Activated CD4-positive, alpha-beta memory T cell treated with anti-CD3 and anti-CD28 coated beads, Interleukin-2, amount 10 ng/mL, durations not matched to agents 7 days and 5 days (primary cell): Measurements from ENCODE around the gene HSP90B1. TPM values are rescaled to one million over a fixed set of nuclear protein-coding genes. Genes with fewer than 3 reads are reported as not detected.
A peak's percentile ranks its signal among the peaks of the same experiment; 100 is the strongest.

Experiments used
- CTCF ChIA-PET: fragments of 350-600 bp; sonication (Branson Sonifier 250); formaldehyde crosslinking; loops from one replicate; lab custom pipeline; 2021; ENCODE audit warnings: antibody characterized with exemption, inconsistent platforms; lab: Charles Lee
- POLR2A ChIA-PET: fragments of 350-600 bp; sonication (Branson Sonifier 250); formaldehyde crosslinking; loops from one replicate; lab custom pipeline; 2021; ENCODE audit warnings: antibody characterized with exemption; lab: Charles Lee
- DNase-seq: peaks from one replicate; pipeline ENCODE4 v3.0.0-alpha.2; 2020
- H3K27ac Mint-ChIP-seq: one replicate; pipeline ENCODE4 v1.8.0; 2021; ENCODE audit warnings: mild to moderate bottlenecking, mixed read lengths
- H3K27me3 Mint-ChIP-seq: one replicate; pipeline ENCODE4 v1.8.0; 2021; ENCODE audit warnings: mixed read lengths
- H3K36me3 Mint-ChIP-seq: one replicate; pipeline ENCODE4 v1.8.0; 2021; ENCODE audit warnings: low read depth, mixed read lengths
- H3K4me1 Mint-ChIP-seq: one replicate; pipeline ENCODE4 v1.8.0; 2021; ENCODE audit warnings: mixed read lengths
- H3K4me3 Mint-ChIP-seq: one replicate; pipeline ENCODE4 v1.8.0; 2021; ENCODE audit warnings: mild to moderate bottlenecking, mixed read lengths
- H3K9me3 Mint-ChIP-seq: one replicate; pipeline ENCODE4 v1.8.0; 2021; ENCODE audit warnings: mixed read lengths
- total RNA-seq, 2 experiments: library from RNA; stranded (reverse); gene quantifications; one replicate each; pipeline ENCODE4 v1.2.3, GENCODE V29; 2021

Gene HSP90B1
- total RNA-seq, 2 experiments from 2014 or later = 375 to 378 TPM

DNA sequence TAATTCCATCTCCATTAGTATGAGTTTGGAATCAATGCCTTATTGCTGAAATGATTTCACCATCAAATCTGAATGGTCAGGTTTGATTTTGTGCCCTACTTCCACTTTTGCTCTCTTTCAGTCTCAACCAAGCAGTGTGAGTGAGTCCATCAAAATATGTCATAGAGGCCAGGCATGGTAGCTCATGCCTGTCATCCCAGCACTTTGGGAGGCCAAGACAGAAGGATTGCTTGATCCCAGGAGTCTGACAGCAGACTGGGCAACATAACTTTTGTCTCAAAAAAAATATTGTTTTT is 22.0 kb upstream of the HSP90B1 start:
- Mint-ChIP-seq H3K9me3 (peaks cover 2% of the 10 kb centered on the region), H3K4me1 (peaks cover 8% of the 10 kb centered on the region), H3K27ac (no peak overlapping the region), H3K4me3 (no peak overlapping the region), H3K36me3 (no peaks in the 10 kb centered on the region), H3K27me3 (peaks cover 1% of the 10 kb centered on the region)
- no peak for DNase-seq
- ChIA-PET CTCF (no interaction called here), POLR2A (interaction anchor here (1.0 kb wide), 1 partner anchor 21 kb away, joined by 4 read pairs; no protein-coding TSS in a partner anchor)

DNA sequence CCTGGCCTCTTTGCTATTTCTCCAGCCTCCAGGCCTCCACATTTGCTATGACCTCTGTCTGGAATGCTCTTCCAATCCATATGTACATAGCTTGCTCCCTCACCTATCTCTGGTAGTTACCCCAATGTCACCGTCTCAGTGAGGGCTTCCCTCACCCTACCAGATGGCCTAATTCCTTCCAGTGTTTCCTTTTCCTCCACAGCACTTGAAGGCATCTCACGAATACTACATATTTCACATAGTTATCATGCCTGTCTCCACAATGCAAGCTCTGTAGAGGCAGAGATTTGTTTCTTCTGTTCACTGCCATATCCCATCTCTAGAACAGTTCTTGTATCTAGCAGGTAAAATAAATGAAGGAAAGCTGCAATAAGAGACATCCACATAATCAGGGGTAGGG is 21.3 kb upstream of the HSP90B1 start:
- no peak overlapping the region for H3K4me3 Mint-ChIP-seq
- ChIA-PET POLR2A (interaction anchor here (1.0 to 1.6 kb wide), 2 partner anchors 20 to 21 kb away, joined by 4 read pairs; partner anchors contain the start of gene HSP90B1), CTCF (no interaction called here)
- no peak for DNase-seq
- peaks cover 2% of the 10 kb centered on the region for H3K9me3 Mint-ChIP-seq
- H3K27me3 Mint-ChIP-seq = peaks cover 1% of the 10 kb centered on the region
- H3K36me3 Mint-ChIP-seq = no peaks in the 10 kb centered on the region
- H3K4me1 Mint-ChIP-seq = peaks cover 8% of the 10 kb centered on the region
- H3K27ac Mint-ChIP-seq = no peak overlapping the region

DNA sequence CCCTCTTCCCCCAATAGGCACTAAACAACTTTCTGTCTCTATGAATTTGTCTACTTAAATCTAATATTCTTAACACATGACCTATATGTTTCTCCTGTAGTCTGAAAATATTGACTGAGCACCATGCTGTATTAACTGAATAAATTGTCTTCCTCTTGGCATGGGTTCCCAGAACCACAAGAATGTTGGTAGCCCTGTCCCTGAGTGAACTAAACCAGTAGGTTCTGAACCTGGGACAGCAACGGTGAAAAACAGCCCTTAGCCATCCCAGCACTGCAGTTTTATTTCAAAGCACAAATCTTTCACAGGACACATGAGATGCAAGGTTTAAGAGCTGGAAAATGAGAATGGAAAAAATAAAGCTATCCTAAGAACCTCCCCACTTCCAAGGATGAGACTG is 20.4 kb upstream of the HSP90B1 start:
- no peak for DNase-seq
- Mint-ChIP-seq H3K4me3 (no peak overlapping the region), H3K4me1 (peaks cover 8% of the 10 kb centered on the region), H3K27ac (no peak overlapping the region), H3K27me3 (peaks cover 1% of the 10 kb centered on the region), H3K36me3 (no peaks in the 10 kb centered on the region), H3K9me3 (peaks cover 2% of the 10 kb centered on the region)
- POLR2A ChIA-PET = interaction anchor here (0.9 to 1.6 kb wide), 2 partner anchors 18 to 20 kb away, joined by 3 to 4 read pairs; partner anchors contain the start of gene HSP90B1
- CTCF ChIA-PET = interaction anchor here (0.6 kb wide), 1 partner anchor 52 kb away, joined by 3 read pairs; no protein-coding TSS in a partner anchor

DNA sequence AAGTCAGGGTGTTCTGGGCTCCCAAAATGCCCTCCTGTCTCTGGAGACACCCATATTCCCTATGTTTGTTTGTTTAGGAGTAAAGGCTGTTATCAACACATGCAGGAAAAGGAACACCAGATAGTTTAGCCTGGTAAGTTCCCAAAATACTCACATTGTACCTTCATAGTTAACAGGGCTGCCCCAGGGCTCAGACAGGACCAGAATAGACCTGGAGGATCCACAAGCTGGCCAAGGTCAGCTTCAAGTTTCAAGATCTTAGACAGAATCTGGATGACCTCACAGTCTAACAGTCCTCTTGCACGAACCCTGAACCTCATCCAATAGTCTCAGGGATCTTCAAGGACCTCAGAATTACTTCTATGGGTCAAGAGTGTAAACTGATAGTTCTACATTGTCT is 18.1 kb upstream of the HSP90B1 start:
- ChIA-PET CTCF (no interaction called here), POLR2A (no interaction called here)
- Mint-ChIP-seq H3K9me3 (no peaks in the 10 kb centered on the region), H3K27me3 (peaks cover 7% of the 10 kb centered on the region), H3K27ac (no peak overlapping the region), H3K36me3 (no peaks in the 10 kb centered on the region), H3K4me3 (no peak overlapping the region), H3K4me1 (peaks cover 2% of the 10 kb centered on the region)
- DNase-seq = no peak

DNA sequence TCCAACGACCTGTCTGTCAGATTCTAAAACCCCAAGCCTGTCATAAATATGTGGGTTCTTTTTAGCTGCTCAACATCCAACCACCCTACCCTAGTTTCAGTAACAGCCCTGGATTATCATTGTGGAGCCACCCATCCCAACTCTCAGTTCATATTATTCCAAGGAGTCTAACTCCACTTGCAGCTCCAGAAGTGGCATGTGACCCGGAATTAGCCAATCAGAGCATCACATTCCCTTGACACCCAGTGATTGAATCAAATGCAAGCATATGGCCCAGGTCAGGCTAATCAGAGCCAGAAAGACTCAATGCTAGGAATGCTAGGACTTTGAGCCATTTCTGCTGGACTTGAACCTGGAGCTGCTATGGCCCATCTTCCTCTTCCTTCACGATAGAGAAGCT is 17.1 kb upstream of the HSP90B1 start:
- H3K27me3 Mint-ChIP-seq = peaks cover 7% of the 10 kb centered on the region
- CTCF ChIA-PET = interaction anchor here (1.5 kb wide), 1 partner anchor 12 kb away, joined by 4 read pairs; no protein-coding TSS in a partner anchor
- no peaks in the 10 kb centered on the region for H3K4me1 Mint-ChIP-seq
- H3K9me3 Mint-ChIP-seq = peaks cover 4% of the 10 kb centered on the region
- peaks cover 4% of the 10 kb centered on the region for H3K36me3 Mint-ChIP-seq
- no peak overlapping the region for H3K4me3 Mint-ChIP-seq
- DNase-seq = no peak
- POLR2A ChIA-PET = interaction anchor here (0.7 kb wide), 1 partner anchor 17 kb away, joined by 3 read pairs; the partner anchor contains the start of gene HSP90B1
- H3K27ac Mint-ChIP-seq = no peak overlapping the region

DNA sequence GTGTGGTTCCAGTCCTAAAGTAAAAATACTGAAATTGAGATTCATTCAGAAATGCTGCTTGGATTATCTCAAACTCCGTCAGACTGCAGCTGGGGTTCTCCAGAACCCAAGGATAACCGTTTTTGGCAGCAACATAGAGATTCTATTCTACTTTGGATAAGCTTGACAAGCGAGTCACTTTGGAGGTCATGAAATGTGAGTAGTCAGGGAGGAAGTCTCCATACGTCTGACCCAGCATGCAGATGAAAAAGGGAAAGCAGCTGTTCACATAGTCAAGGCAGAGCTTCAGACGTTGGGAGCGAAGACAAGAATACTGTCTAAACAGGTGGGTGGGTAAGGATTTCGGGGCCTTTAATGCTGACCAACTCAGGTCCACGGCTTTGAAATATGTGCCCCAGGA is 14.9 kb upstream of the HSP90B1 start:
- H3K27ac Mint-ChIP-seq = no peak overlapping the region
- no peaks in the 10 kb centered on the region for H3K4me1 Mint-ChIP-seq
- peaks cover 4% of the 10 kb centered on the region for H3K36me3 Mint-ChIP-seq
- ChIA-PET POLR2A (no interaction called here), CTCF (interaction anchor here (1.9 kb wide), 1 partner anchor 194 kb away, joined by 4 read pairs; no protein-coding TSS in a partner anchor)
- no peak overlapping the region for H3K4me3 Mint-ChIP-seq
- H3K27me3 Mint-ChIP-seq = peaks cover 7% of the 10 kb centered on the region
- no peak for DNase-seq
- peaks cover 4% of the 10 kb centered on the region for H3K9me3 Mint-ChIP-seq

DNA sequence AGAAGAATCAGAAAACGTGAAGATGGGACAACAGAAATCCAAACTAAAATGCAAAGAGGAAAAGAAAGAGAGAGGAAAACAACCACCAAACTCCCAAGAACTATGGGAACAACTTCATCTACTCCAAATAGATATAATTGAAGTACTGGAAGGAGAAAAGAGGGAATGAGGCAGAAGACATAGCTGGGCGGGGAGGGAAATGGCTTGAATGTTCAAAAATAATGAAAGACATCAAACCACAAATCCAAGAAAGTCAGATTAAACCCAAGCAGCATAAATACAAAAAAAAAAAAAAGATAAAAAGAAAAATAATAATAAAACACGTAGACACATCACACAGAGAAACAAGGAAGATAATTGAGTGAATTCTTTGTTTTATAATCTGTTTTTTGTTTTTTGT is 12.3 kb upstream of the HSP90B1 start:
- Mint-ChIP-seq H3K9me3 (peaks cover 4% of the 10 kb centered on the region), H3K27ac (no peak overlapping the region), H3K4me3 (no peak overlapping the region), H3K27me3 (peaks cover 6% of the 10 kb centered on the region), H3K36me3 (peaks cover 4% of the 10 kb centered on the region), H3K4me1 (no peaks in the 10 kb centered on the region)
- no peak for DNase-seq
- ChIA-PET POLR2A (no interaction called here), CTCF (no interaction called here)

DNA sequence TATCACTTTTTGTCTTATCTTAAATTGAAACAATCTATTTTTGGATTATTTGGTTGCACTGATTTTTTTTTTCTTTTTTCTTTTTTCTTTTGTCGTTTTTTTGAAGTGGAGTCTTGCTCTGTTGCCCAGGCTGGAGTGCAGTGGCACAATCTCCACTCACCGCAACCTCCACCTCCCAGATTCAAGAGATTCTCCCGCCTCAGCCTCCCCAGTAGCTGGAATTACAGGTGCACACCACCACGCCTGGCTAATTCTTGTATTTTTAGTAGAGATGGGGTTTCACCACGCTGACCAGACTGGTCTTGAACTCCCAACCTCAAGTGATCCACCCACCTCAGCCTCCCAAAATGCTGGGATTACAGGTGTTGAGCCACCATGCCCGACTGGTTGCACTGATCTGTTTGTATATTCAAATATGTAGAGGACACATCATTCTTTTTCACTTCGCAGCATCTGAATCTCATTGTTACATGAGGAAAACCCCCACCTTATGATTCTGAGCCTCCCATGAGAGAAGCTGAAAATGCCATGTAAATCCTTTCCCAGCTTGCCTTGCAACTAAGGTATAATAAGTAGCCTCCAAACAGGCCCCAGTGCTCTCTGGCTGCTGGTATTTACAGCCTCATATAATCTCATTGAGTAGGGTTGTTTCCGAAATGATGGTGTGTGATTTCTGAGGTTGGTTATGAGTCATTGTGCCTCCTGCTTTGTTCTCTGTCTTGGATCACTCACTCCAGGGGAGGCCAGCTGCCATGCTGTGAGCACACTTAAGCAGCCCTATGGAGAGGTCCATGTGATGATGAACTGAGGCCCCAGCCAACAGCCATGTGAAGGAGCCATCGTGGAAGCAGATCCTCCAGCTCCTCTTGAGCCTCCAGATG is 5.2 kb upstream of the HSP90B1 start:
- CTCF ChIA-PET = interaction anchor here (0.9 to 1.3 kb wide), 3 partner anchors 12 to 43 kb away, joined by 3 to 4 read pairs (median 4); no protein-coding TSS in a partner anchor
- Mint-ChIP-seq H3K27ac (peak overlapping the region; percentile 58), H3K27me3 (no peaks in the 10 kb centered on the region), H3K36me3 (peaks cover 1% of the 10 kb centered on the region), H3K4me1 (peaks cover 36% of the 10 kb centered on the region), H3K4me3 (peak overlapping the region; percentile 36), H3K9me3 (no peaks in the 10 kb centered on the region)
- POLR2A ChIA-PET = interaction anchor here (1.0 to 1.5 kb wide), 7 partner anchors 23 to 534 kb away, joined by 3 to 9 read pairs (median 3); partner anchors contain the start of gene TDG
- peak; percentile 55 for DNase-seq

DNA sequence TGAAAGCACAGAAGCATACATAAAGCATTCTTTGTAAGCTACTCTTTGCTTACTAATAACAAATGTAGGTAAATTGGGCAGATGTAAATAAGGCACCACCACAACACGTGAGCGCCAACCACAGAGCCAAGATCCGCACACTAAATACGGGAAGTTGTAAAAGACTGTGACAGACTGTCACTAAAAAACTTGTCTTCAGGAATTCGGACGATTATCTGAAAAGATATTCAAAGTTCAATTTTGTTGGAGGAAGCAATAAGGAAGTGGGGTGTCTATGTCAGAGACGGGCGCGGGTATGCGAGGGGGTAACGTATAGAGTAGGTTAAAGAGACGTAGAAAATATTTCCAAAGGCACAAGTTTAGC is 1.5 kb upstream of the HSP90B1 start:
- peaks cover 36% of the 10 kb centered on the region for H3K36me3 Mint-ChIP-seq
- POLR2A ChIA-PET = interaction anchor here (0.8 to 4.4 kb wide), 16 partner anchors 11 to 359 kb away, joined by 3 to 128 read pairs (median 8); partner anchors contain the start of genes NFYB, NT5DC3 and TDG
- CTCF ChIA-PET = interaction anchor here (1.2 to 2.0 kb wide), 2 partner anchors 37 to 38 kb away, joined by 3 to 9 read pairs; partner anchors contain the start of gene TDG
- DNase-seq = peak; percentile 80
- no peaks in the 10 kb centered on the region for H3K9me3 Mint-ChIP-seq
- peaks cover 59% of the 10 kb centered on the region for H3K4me1 Mint-ChIP-seq
- no peaks in the 10 kb centered on the region for H3K27me3 Mint-ChIP-seq
- H3K4me3 Mint-ChIP-seq = peak overlapping the region; percentile 83
- H3K27ac Mint-ChIP-seq = peak overlapping the region; percentile 100

DNA sequence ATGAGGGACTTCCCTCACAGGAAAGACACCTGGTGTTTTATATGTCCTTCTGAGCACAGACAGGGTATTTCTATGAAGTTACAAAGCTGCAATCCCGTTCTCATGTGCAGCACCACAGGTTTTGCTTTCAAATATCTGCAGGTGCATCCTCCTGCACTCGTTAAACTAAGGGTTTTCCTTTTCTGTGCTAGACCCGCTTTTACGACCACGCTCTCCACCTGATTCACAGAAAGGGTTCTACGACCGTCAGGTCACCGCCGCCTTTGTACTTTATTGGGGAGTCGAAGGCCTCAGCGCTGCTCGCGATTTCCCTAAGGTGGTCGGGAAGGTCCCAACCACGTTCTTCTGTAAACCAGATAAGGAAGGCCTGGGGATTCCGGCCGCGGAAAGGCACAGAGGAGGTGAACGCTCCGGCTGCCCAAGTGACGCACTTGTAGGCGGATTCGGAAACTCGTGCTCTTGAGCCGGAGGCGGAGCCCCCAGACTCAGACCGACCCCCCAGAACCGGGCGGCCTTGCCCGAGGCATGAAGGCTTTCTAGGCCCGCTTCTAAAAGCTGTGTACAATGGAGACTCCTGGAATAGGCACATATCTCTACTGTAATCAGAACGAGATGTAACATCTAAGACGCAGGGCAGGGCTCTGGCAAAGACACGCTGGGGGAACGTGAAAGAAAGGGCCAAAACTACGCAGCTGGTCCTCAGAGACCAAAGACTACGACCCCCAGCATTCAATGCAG is 995 bp upstream of the HSP90B1 start:
- Mint-ChIP-seq H3K27me3 (no peaks in the 10 kb centered on the region), H3K27ac (peak overlapping the region; percentile 100), H3K4me3 (peak overlapping the region; percentile 83), H3K36me3 (peaks cover 41% of the 10 kb centered on the region), H3K4me1 (peaks cover 61% of the 10 kb centered on the region), H3K9me3 (no peaks in the 10 kb centered on the region)
- ChIA-PET CTCF (interaction anchor here (1.0 to 2.0 kb wide), 5 partner anchors 34 to 135 kb away, joined by 3 to 9 read pairs (median 5); partner anchors contain the start of genes HCFC2 and TDG), POLR2A (interaction anchor here (0.7 to 4.4 kb wide), 37 partner anchors 11 to 1867 kb away, joined by 3 to 128 read pairs (median 4); partner anchors contain the start of genes C12orf75, HCFC2, NFYB and NT5DC3)
- DNase-seq = peak; percentile 86

DNA sequence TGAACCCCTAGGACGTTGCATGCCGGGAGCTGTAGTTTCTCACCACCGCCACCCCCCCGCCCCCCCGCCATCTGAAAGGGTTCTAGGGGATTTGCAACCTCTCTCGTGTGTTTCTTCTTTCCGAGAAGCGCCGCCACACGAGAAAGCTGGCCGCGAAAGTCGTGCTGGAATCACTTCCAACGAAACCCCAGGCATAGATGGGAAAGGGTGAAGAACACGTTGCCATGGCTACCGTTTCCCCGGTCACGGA is 501 bp upstream of the HSP90B1 start:
- H3K9me3 Mint-ChIP-seq = no peaks in the 10 kb centered on the region
- H3K4me3 Mint-ChIP-seq = peak overlapping the region; percentile 83
- H3K27me3 Mint-ChIP-seq = no peaks in the 10 kb centered on the region
- peaks cover 61% of the 10 kb centered on the region for H3K4me1 Mint-ChIP-seq
- POLR2A ChIA-PET = interaction anchor here (0.7 to 4.4 kb wide), 30 partner anchors 10 to 1868 kb away, joined by 3 to 128 read pairs (median 4); partner anchors contain the start of genes C12orf75, HCFC2, NFYB and NT5DC3
- peak overlapping the region; percentile 100 for H3K27ac Mint-ChIP-seq
- CTCF ChIA-PET = interaction anchor here (1.0 to 2.0 kb wide), 6 partner anchors 34 to 179 kb away, joined by 3 to 9 read pairs (median 4); partner anchors contain the start of genes HCFC2 and TDG
- H3K36me3 Mint-ChIP-seq = peaks cover 44% of the 10 kb centered on the region
- DNase-seq = no peak
